GM12878 (cell line): ENCODE measurements around the gene DDX52. TPM values are rescaled to one million over a fixed set of nuclear protein-coding genes. Genes with fewer than 3 reads are reported as not detected.
A peak's percentile ranks its signal among the peaks of the same experiment; 100 is the strongest.

ENCODE experiments used
- ATAC-seq: fragments of 200-7000 bp; cut with Tn5 transposase; 3 replicates; pipeline ENCODE4 v1.9.1; 2020; ENCODE audit warnings: mild to moderate bottlenecking, moderate library complexity
- BruUV-seq: library from RNA; stranded (reverse); fragments of 400-500 nt; replicated peaks from 2 replicates; lab custom pipeline; 2021; lab: Mats Ljungman, UMichigan
- CTCF ChIA-PET: fragments of 300-600 bp; sonication (Branson Sonifier 250); formaldehyde crosslinking; extraction: SDS; loops from one replicate; lab custom pipeline; 2021; ENCODE audit warnings: inconsistent platforms; lab: Yijun Ruan, JAX
- POLR2A ChIA-PET: fragments of 350-600 bp; formaldehyde crosslinking; extraction: SDS; loops from one replicate; lab custom pipeline; 2021; ENCODE audit warnings: inconsistent platforms; lab: Charles Lee
- RAD21 ChIA-PET: fragments of 300-600 bp; sonication (Branson Sonifier 250); formaldehyde crosslinking; loops from one replicate; lab custom pipeline; 2023; ENCODE audit warnings: antibody characterized with exemption; ENCODE audit not compliant: unreplicated experiment; lab: Charles Lee
- SMC1A ChIA-PET: fragments of 300-600 bp; sonication (Branson Sonifier 250); formaldehyde crosslinking; loops from one replicate; lab custom pipeline; 2023; ENCODE audit not compliant: unreplicated experiment, uncharacterized antibody; lab: Charles Lee
- DNase-seq: peaks from one replicate; pipeline ENCODE4 v3.0.0-alpha.2; 2011; ENCODE audit warnings: low read depth, low spot score
- FAIRE-seq: peaks from 3 replicates; lab custom pipeline; 2011; peaks lifted over from hg19 to GRCh38; lab: Jason Lieb, UNC
- H2AFZ ChIP-seq: 2 replicates; pipeline ENCODE4 v1.6.0; 2011; ENCODE audit warnings: low read depth, low read length, control low read depth; ENCODE audit not compliant: control insufficient read depth
- H3K27ac ChIP-seq: 2 replicates; pipeline ENCODE4 v1.5.1; 2011; ENCODE audit warnings: control low read depth; ENCODE audit not compliant: control insufficient read depth, insufficient read depth
- H3K27me3 ChIP-seq, 2 experiments: replicated peaks in 1 of 2; 2 replicates each; pipeline versions ENCODE4 v1.6.0 to v1.6.1; 2011; ENCODE audit warnings: low read length in 1 of 2; ENCODE audit not compliant: control insufficient read depth in 2 of 2, insufficient read depth in 2 of 2
- H3K36me3 ChIP-seq, 2 experiments: 2 replicates each; pipeline ENCODE4 v1.5.1; 2011; ENCODE audit warnings: low read length in 1 of 2; ENCODE audit not compliant: control insufficient read depth in 2 of 2, insufficient read depth in 2 of 2
- H3K4me1 ChIP-seq: 2 replicates; pipeline ENCODE4 v1.6.1; 2011; ENCODE audit warnings: mild to moderate bottlenecking, low read length, moderate library complexity, mixed read lengths; ENCODE audit not compliant: control insufficient read depth, insufficient read depth
- H3K4me2 ChIP-seq: 2 replicates; pipeline ENCODE4 v1.6.0; 2011; ENCODE audit warnings: control low read depth; ENCODE audit not compliant: control insufficient read depth, insufficient read depth
- H3K4me3 ChIP-seq: fragments of 200-600 bp; sonication (generic); 2 replicates; pipeline ENCODE4 v1.5.1; 2016
- H3K79me2 ChIP-seq: 2 replicates; pipeline ENCODE4 v1.6.0; 2011; ENCODE audit warnings: low read length; ENCODE audit not compliant: control insufficient read depth, insufficient read depth
- H3K9ac ChIP-seq: 2 replicates; pipeline ENCODE4 v1.8.0; 2011; ENCODE audit warnings: low read length, control low read depth, mixed read lengths; ENCODE audit not compliant: control insufficient read depth, insufficient read depth
- H3K9me3 ChIP-seq: replicated peaks from 3 replicates; pipeline ENCODE4 v1.5.1; 2011; ENCODE audit warnings: mild to moderate bottlenecking, low read length; ENCODE audit not compliant: control insufficient read depth, insufficient read depth
- H4K20me1 ChIP-seq: 2 replicates; pipeline ENCODE4 v1.6.0; 2011; ENCODE audit not compliant: control insufficient read depth, insufficient read depth
- BACH1 ChIP-seq: fragments of 450-650 bp; IDR thresholded peaks from 2 replicates; pipeline ENCODE4 v1.6.1; 2017; ENCODE audit warnings: mild to moderate bottlenecking, borderline replicate concordance
- MXI1 ChIP-seq: fragments of 150-350 bp; IDR thresholded peaks from 2 replicates; pipeline ENCODE4 v1.6.1; 2011; ENCODE audit warnings: low read depth, mild to moderate bottlenecking, inconsistent platforms, low read length, improper control_type of control experiment
- STAT3 ChIP-seq: IDR thresholded peaks from 2 replicates; pipeline ENCODE4 v1.6.1; 2011; ENCODE audit warnings: low read depth, low read length, improper control_type of control experiment
- ZBTB40 ChIP-seq: fragments of 450-650 bp; IDR thresholded peaks from 2 replicates; pipeline ENCODE4 v1.6.1; 2016; ENCODE audit warnings: mild to moderate bottlenecking, moderate library complexity, borderline replicate concordance
- ZNF274 ChIP-seq: IDR thresholded peaks from one replicate; pipeline ENCODE4 v1.8.0; 2011; ENCODE audit not compliant: insufficient read length, insufficient read depth
- WGBS: methylation state at CpG from one replicate; pipeline ENCODE4 v1.1.6; 2016; ENCODE audit warnings: low lambda C conversion rate; ENCODE audit not compliant: insufficient replicate concordance, insufficient coverage; ENCODE audit errors: missing lambda C conversion rate; 5-methylcytosine and 5-hydroxymethylcytosine counted together
- in situ Hi-C: fragments of 300-500 bp; cut with MboI; formaldehyde crosslinking; loops from 9 replicates; pipeline ENCODE4 v1.14.3; 2018; ENCODE audit warnings: mixed read lengths
- intact Hi-C: fragments of 100-400 bp; cut with micrococcal nuclease; formaldehyde crosslinking; loops from one replicate; pipeline ENCODE4 v1.14.2; 2022; ENCODE audit not compliant: unreplicated experiment
- polyA plus RNA-seq, 11 experiments: library from polyadenylated mRNA; depleted of rRNA in 4 of 11; unstranded in 6 of 11; stranded (reverse) in 5 of 11; fragments of >200 nt; fragmentation: Nextera tagmentation in 4 of 11; fragmentation: Illumina TruSeq in 1 of 11; extraction: Ambion mirVana in 4 of 11; extraction: Trizol in 1 of 11; gene quantifications; 1 replicate in 1 of 11; 2 replicates in 10 of 11; pipeline versions ENCODE4 v1.2.1 to v1.2.3, GENCODE V29; 2011 to 2016; ENCODE audit warnings: inconsistent platforms in 2 of 11, missing spikeins in 2 of 11, low read depth in 1 of 11
- total RNA-seq, 4 experiments: library from RNA; depleted of rRNA in 3 of 4; stranded (reverse); fragments of >200 nt in 3 of 4; fragmentation: Illumina TruSeq in 1 of 4; extraction: Trizol in 1 of 4; gene quantifications; 2 replicates each; pipeline versions ENCODE4 v1.2.1 to v1.2.3, GENCODE V29; 2013 to 2021
- TF ChIP-seq, protein P1 (sequence below), 3 experiments: IDR thresholded peaks in 2 of 3; conservative IDR thresholded peaks in 1 of 3; 2 replicates each; pipeline ENCODE4 v1.5.1; 2011; ENCODE audit warnings: low read depth in 3 of 3, low read length in 3 of 3, mild to moderate bottlenecking in 3 of 3, control low read depth in 2 of 3, moderate library complexity in 2 of 3, inconsistent platforms in 1 of 3, mixed read lengths in 1 of 3; ENCODE audit not compliant: control insufficient read depth in 2 of 3, insufficient read depth in 1 of 3; ENCODE audit errors: extremely low read depth in 1 of 3
- TF ChIP-seq, protein P2 (sequence below): IDR thresholded peaks from 2 replicates; pipeline ENCODE4 v1.6.1; 2012; ENCODE audit warnings: low read depth, low read length, improper control_type of control experiment

Gene DDX52
- total and polyA plus RNA-seq, 10 of the 15 experiments (the other 5 are each of a cell fraction or from before 2014, with no cell fraction given) = 14.8 to 49.7 (median 26.3) TPM

DNA sequence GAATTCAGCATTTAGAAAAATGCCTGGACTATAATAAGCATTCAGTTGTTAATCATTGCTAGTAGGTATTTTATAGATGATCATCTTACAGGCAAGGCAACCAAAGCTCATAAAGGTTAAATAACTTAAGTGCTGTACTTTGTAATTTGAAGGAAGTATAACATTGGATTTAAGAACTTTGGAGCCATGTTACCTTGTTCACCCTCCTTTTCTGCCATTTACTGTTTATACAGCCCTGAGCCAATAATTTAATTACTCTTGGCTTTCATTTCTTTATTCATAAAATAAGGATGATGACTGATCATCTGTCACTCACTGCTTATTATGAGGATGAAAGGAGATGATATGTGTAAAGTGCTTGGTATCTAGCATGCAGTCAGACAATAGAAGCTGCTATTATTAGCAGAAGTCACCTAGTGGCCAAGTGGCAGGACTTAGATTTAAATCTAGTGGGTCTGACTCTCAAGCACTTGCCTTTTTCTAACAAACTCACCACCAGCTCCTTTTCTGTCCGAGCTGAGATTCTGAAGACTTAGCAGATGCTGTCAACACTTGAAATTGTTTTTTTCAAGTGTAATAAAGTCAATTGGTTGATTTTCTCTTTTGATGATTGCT lies 18.3 kb upstream of the DDX52 start:
- no peak for DNase-seq
- H3K36me3 ChIP-seq = no peaks in the 10 kb centered on the region
- H3K27me3 ChIP-seq = no peaks in the 10 kb centered on the region; a peak in 1 of 4 replicates
- ChIA-PET POLR2A (interaction anchor here (0.6 kb wide), 1 partner anchor 36 kb away, joined by 4 read pairs; no protein-coding TSS in a partner anchor), RAD21 (interaction anchor here (0.8 kb wide), 1 partner anchor 131 kb away, joined by 3 read pairs; no protein-coding TSS in a partner anchor), CTCF (interaction anchor here (1.3 to 1.5 kb wide), 2 partner anchors 109 to 155 kb away, joined by 3 to 4 read pairs; no protein-coding TSS in a partner anchor), SMC1A (interaction anchor here (0.9 to 2.6 kb wide), 4 partner anchors 13 to 131 kb away, joined by 3 to 7 read pairs (median 6); no protein-coding TSS in a partner anchor)
- TF ChIP-seq, protein P1, sequence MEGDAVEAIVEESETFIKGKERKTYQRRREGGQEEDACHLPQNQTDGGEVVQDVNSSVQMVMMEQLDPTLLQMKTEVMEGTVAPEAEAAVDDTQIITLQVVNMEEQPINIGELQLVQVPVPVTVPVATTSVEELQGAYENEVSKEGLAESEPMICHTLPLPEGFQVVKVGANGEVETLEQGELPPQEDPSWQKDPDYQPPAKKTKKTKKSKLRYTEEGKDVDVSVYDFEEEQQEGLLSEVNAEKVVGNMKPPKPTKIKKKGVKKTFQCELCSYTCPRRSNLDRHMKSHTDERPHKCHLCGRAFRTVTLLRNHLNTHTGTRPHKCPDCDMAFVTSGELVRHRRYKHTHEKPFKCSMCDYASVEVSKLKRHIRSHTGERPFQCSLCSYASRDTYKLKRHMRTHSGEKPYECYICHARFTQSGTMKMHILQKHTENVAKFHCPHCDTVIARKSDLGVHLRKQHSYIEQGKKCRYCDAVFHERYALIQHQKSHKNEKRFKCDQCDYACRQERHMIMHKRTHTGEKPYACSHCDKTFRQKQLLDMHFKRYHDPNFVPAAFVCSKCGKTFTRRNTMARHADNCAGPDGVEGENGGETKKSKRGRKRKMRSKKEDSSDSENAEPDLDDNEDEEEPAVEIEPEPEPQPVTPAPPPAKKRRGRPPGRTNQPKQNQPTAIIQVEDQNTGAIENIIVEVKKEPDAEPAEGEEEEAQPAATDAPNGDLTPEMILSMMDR (IDR thresholded peaks at IDR 0.05 in 2 of 3, conservative IDR thresholded peaks at IDR 0.05 in 1 of 3; ENCODE audit: control insufficient read depth in 2 of 3, extremely low read depth in 1 of 3, insufficient read depth in 1 of 3, low read depth in 3 of 3, low read length in 3 of 3) = 0 out of 6 replicates have a peak, but pooled peaks of 2 of the 3 experiments have one; percentile 6
- no peak for TF ChIP-seq ZNF274
- ATAC-seq = peak; percentile 49
- H3K4me2 ChIP-seq = no peak overlapping the region
- WGBS = 37% methylated on average over 1 of the region's 1 CpG
- H3K79me2 ChIP-seq = no peaks in the 10 kb centered on the region
- no TSS peak for BruUV-seq
- no peaks in the 10 kb centered on the region for H4K20me1 ChIP-seq
- no peak overlapping the region for H2AFZ ChIP-seq
- H3K27ac ChIP-seq = no peak overlapping the region
- in situ Hi-C loops (no loop called here), intact Hi-C loops (no loop called here)
- no peak overlapping the region for H3K9ac ChIP-seq
- no peak overlapping the region for H3K4me3 ChIP-seq
- H3K4me1 ChIP-seq = no peaks in the 10 kb centered on the region
- FAIRE-seq = no peak
- H3K9me3 ChIP-seq = no peaks in the 10 kb centered on the region

DNA sequence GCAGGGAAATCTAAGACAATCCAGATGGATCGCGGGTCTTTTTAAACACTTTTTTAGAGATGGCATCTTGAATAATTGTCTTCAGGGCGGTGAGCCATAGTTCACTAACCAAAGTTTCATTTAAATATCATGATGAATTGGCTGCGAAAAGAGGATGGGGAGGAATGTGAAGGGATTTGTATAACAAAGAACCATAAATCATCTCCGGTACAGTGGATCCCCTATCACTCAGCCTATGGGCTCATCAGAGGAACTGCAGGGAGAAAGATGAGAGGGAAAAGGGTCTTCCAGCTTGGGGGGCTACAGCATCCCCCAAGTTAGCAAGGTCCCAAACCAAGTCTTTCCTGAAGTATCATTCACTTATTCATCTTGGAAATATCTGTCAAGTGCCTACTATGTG lies 16.7 kb upstream of the DDX52 start:
- Histone ChIP-seq H3K9me3 (no peaks in the 10 kb centered on the region), H2AFZ (no peak overlapping the region), H3K4me3 (no peak overlapping the region), H3K36me3 (no peaks in the 10 kb centered on the region), H3K9ac (no peak overlapping the region), H3K4me1 (no peaks in the 10 kb centered on the region), H3K79me2 (no peaks in the 10 kb centered on the region), H3K27me3 (no peaks in the 10 kb centered on the region; a peak in 1 of 4 replicates), H3K27ac (no peak overlapping the region), H4K20me1 (no peaks in the 10 kb centered on the region), H3K4me2 (no peak overlapping the region)
- POLR2A ChIA-PET = no interaction called here
- DNase-seq = no peak
- in situ Hi-C loops = no loop called here
- SMC1A ChIA-PET = interaction anchor here (1.2 to 2.6 kb wide), 5 partner anchors 8 to 160 kb away, joined by 3 to 6 read pairs (median 3); no protein-coding TSS in a partner anchor
- CTCF ChIA-PET = interaction anchor here (2.4 kb wide), 1 partner anchor 10 kb away, joined by 11 read pairs; no protein-coding TSS in a partner anchor
- WGBS = 80% methylated on average over 5 of the region's 5 CpGs
- intact Hi-C loops = no loop called here
- FAIRE-seq = no peak
- no peak for ATAC-seq
- BruUV-seq = no TSS peak
- RAD21 ChIA-PET = interaction anchor here (0.7 kb wide), 1 partner anchor 11 kb away, joined by 3 read pairs; no protein-coding TSS in a partner anchor
- TF ChIP-seq BACH1 (no peak), STAT3 (no peak), MXI1 (no peak), ZBTB40 (no peak)
- TF ChIP-seq, protein P2, sequence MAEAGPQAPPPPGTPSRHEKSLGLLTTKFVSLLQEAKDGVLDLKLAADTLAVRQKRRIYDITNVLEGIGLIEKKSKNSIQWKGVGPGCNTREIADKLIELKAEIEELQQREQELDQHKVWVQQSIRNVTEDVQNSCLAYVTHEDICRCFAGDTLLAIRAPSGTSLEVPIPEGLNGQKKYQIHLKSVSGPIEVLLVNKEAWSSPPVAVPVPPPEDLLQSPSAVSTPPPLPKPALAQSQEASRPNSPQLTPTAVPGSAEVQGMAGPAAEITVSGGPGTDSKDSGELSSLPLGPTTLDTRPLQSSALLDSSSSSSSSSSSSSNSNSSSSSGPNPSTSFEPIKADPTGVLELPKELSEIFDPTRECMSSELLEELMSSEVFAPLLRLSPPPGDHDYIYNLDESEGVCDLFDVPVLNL = no peak
